ENCODE data around the gene MACROD2. TPM values are rescaled to one million over a fixed set of nuclear protein-coding genes. Genes with fewer than 3 reads are reported as not detected.

The MACROD2 gene
- total RNA-seq, 1 experiment from 2014 or later: 1.6 TPM

GRCh38 chr20:14820771-14821170 lies 825.5 kb downstream of the MACROD2 start:
- H3K79me2 ChIP-seq (ENCODE audit: insufficient read depth, low read length): no peaks in the 10 kb centered on the region
- H2BK120ac ChIP-seq (ENCODE audit: low read depth, low read length, poor library complexity, severe bottlenecking): no peak overlapping the region
- H3K14ac ChIP-seq (ENCODE audit: insufficient read depth, low read length): no peak overlapping the region
- no peaks in the 10 kb centered on the region for H3K4me1 ChIP-seq (ENCODE audit: insufficient read depth, low read length)
- H4K8ac ChIP-seq (replicated peaks; ENCODE audit: insufficient read length, low read depth, low read length): no peak overlapping the region
- no peak overlapping the region for H3K56ac ChIP-seq (ENCODE audit: insufficient read length, low read depth, low read length)
- no peaks in the 10 kb centered on the region for H3K23me2 ChIP-seq (ENCODE audit: insufficient read length, low read depth, low read length, poor library complexity, severe bottlenecking)
- H3K27me3 ChIP-seq (ENCODE audit: insufficient read depth, low read length): no peaks in the 10 kb centered on the region
- no peak for TF ChIP-seq CTCF (conservative IDR thresholded peaks at IDR 0.05)
- no peak overlapping the region for H3T11ph ChIP-seq (ENCODE audit: low read length)
- no peak overlapping the region for H2BK15ac ChIP-seq (ENCODE audit: low read depth, low read length)
- H3K27ac ChIP-seq (ENCODE audit: insufficient read length, low read depth, low read length): no peak overlapping the region
- no peak overlapping the region for H2AK5ac ChIP-seq (ENCODE audit: insufficient read length, low read length)
- Mint-ChIP-seq H3K9me3 (peaks cover 0 to 2% of the 10 kb centered on the region in 2 experiments; a peak in 1 of 5 replicates), H3K4me3 (no peak overlapping the region), H3K27ac (no peak overlapping the region), H3K4me1 (peaks cover 9 to 12% of the 10 kb centered on the region in 2 experiments), H3K36me3 (ENCODE audit: insufficient read depth in 1 of 3, low read depth in 3 of 3) (peaks cover 0 to 6% (median 0%) of the 10 kb centered on the region in 3 experiments; a peak in 1 of 7 replicates), H3K27me3 (ENCODE audit: low read depth) (no peaks in the 10 kb centered on the region; the same call in 1 of the 2 replicates)
- H3K9me3 ChIP-seq (ENCODE audit: control insufficient read depth, low read depth, low read length): no peaks in the 10 kb centered on the region
- H4K91ac ChIP-seq (ENCODE audit: insufficient read length, low read depth, low read length): no peak overlapping the region
- H3K23ac ChIP-seq (ENCODE audit: insufficient read length, low read depth, low read length): no peak overlapping the region
- H2BK5ac ChIP-seq (ENCODE audit: insufficient read length, low read length): no peak overlapping the region
- no peaks in the 10 kb centered on the region for H4K20me1 ChIP-seq (ENCODE audit: control insufficient read depth, insufficient read depth, insufficient read length)
- no peak overlapping the region for H3K9ac ChIP-seq (ENCODE audit: extremely low read depth, insufficient read length, low read length)
- no peak overlapping the region for H3K4me2 ChIP-seq (ENCODE audit: insufficient read depth, insufficient read length, low read length)
- no peak overlapping the region for H3K18ac ChIP-seq (ENCODE audit: insufficient read length, low read depth, low read length)
- no peak overlapping the region for H2BK12ac ChIP-seq (ENCODE audit: insufficient read length, low read depth, low read length)
- no peak overlapping the region for H3K4ac ChIP-seq (ENCODE audit: low read depth, low read length)
- no peaks in the 10 kb centered on the region for H3K79me1 ChIP-seq (ENCODE audit: insufficient read depth, low read depth, low read length, poor library complexity, severe bottlenecking)
- no peak overlapping the region for H2BK20ac ChIP-seq (ENCODE audit: low read depth, low read length, poor library complexity, severe bottlenecking)
- WGBS (ENCODE audit: extremely low coverage, insufficient read length, low lambda C conversion rate): no CpG with 5 or more reads among the region's 9 CpGs
- no peak for DNase-seq
- H2AFZ ChIP-seq (ENCODE audit: low read length): no peak overlapping the region
- no peak overlapping the region for H4K5ac ChIP-seq (ENCODE audit: insufficient read length, low read depth, low read length)

Data from H9 (cell line).